Bronchial epithelial cell (primary cell): Measurements from ENCODE around the gene ZNF586. TPM values are rescaled to one million over a fixed set of nuclear protein-coding genes. Genes with fewer than 3 reads are reported as not detected.
"Not testable (repeated sequence)": the region's sequence is repeated elsewhere in the genome, so short reads cannot be mapped to it uniquely, and the experiment has no call there.

Experiments
- DNase-seq: peaks from one replicate; pipeline ENCODE4 v3.0.0-alpha.2; 2010; ENCODE audit warnings: low read depth
- FAIRE-seq: peaks from 2 replicates; lab custom pipeline; 2011; peaks lifted over from hg19 to GRCh38; lab: Jason Lieb, UNC
- H3K27me3 ChIP-seq: 2 replicates; pipeline ENCODE4 v1.5.1; 2011; ENCODE audit warnings: low read length; ENCODE audit not compliant: control insufficient read depth, insufficient read depth
- H3K36me3 ChIP-seq: 2 replicates; pipeline ENCODE4 v1.5.1; 2011; ENCODE audit warnings: low read length; ENCODE audit not compliant: control insufficient read depth, insufficient read depth
- H3K4me3 ChIP-seq: 2 replicates; pipeline ENCODE4 v1.5.1; 2011; ENCODE audit warnings: mild to moderate bottlenecking, low read depth, low read length, control low read depth
- total RNA-seq: library from RNA; depleted of rRNA; stranded (reverse); fragments of >200 nt; gene quantifications from 2 replicates; pipeline ENCODE4 v1.2.1, GENCODE V29; 2014
- TF ChIP-seq, protein P1 (sequence below): IDR thresholded peaks from 2 replicates; pipeline ENCODE4 v1.5.1; 2011; ENCODE audit warnings: mild to moderate bottlenecking, moderate library complexity, low read length, control low read depth, inconsistent platforms; ENCODE audit not compliant: insufficient read depth, severe bottlenecking

Gene ZNF586
- total RNA-seq: 11.6 and 16.1 TPM in 2 replicates

GRCh38 chr19:57769345-57770131 is at the start of gene ZNF586:
Gene ZNF586 (plus strand): TSS chr19:57769676. CDS start chr19:57769843, 167 bp downstream.
- Histone ChIP-seq H3K27me3 (no peaks in the 10 kb centered on the region), H3K4me3 (peak within 1 kb of the TSS; percentile 83), H3K36me3 (peaks cover 2% of the 10 kb centered on the region)
- FAIRE-seq (no peak), DNase-seq (peak; percentile 88)
- TF ChIP-seq, protein P1, sequence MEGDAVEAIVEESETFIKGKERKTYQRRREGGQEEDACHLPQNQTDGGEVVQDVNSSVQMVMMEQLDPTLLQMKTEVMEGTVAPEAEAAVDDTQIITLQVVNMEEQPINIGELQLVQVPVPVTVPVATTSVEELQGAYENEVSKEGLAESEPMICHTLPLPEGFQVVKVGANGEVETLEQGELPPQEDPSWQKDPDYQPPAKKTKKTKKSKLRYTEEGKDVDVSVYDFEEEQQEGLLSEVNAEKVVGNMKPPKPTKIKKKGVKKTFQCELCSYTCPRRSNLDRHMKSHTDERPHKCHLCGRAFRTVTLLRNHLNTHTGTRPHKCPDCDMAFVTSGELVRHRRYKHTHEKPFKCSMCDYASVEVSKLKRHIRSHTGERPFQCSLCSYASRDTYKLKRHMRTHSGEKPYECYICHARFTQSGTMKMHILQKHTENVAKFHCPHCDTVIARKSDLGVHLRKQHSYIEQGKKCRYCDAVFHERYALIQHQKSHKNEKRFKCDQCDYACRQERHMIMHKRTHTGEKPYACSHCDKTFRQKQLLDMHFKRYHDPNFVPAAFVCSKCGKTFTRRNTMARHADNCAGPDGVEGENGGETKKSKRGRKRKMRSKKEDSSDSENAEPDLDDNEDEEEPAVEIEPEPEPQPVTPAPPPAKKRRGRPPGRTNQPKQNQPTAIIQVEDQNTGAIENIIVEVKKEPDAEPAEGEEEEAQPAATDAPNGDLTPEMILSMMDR: no peak

DNA sequence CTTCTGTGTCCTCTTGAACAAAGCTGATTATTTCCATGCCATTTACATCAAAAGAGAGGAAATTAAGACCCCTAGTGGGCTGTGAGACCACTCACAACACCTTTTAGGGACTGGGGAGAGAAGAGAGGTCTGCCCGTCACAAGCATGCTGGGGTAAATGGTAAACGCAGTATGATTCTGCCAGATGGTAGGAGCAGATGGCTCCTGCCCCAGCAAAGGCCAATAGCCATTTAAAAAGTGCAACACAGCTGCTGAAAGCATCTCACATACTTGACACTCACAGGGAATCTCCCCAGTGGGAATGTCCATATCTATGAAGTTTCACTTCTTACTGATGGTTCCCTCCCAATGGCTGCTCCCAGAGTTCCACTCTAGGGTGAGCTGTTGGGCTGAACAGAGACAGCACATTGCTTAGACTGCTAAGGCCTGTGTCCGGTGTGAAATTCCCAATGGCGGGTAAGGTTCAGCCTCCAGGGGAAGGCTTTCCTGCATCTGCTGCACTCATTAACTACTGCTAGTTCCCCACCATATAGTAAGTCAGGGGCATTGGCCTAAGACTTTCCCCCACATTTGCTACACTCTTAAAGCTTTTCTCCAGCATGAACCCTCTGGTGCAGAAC is 49.5 kb upstream of the ZNF586 start:
- Histone ChIP-seq H3K36me3 (peaks cover 14% of the 10 kb centered on the region), H3K4me3 (no peak overlapping the region), H3K27me3 (no peaks in the 10 kb centered on the region)
- TF ChIP-seq, protein P1: no peak
- DNase-seq: no peak
- FAIRE-seq: no peak

DNA sequence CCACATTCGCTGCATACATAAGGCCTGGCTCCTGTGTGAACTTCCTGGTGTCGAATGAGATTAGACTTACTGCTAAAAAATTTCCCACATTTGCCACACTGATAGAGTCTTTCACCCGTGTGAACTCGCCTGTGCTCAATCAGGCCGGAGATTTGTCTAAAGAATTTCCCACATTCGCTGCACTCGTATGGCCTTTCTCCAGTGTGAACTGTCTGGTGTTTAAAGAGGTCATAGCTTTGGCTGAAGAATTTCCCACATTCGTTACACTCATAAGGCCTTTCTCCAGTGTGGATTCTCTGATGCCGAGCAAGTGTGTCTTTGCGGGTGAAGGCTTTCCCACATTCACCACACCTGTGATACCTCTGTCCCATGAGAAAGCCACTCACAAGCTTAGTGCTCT is 48.6 kb upstream of the ZNF586 start:
- Histone ChIP-seq H3K4me3 (no peak overlapping the region), H3K36me3 (peaks cover 14% of the 10 kb centered on the region), H3K27me3 (no peaks in the 10 kb centered on the region)
- DNase-seq (no peak), FAIRE-seq (no peak)
- TF ChIP-seq, protein P1: no peak

GRCh38 chr19:57738320-57738719 is 31.2 kb upstream of the ZNF586 start:
- not testable (repeated sequence) for FAIRE-seq, H3K36me3 ChIP-seq
- TF ChIP-seq, protein P1: peak; percentile 36

GRCh38 chr19:57738770-57739169 is 30.7 kb upstream of the ZNF586 start:
- not testable (repeated sequence) for H3K36me3 ChIP-seq, DNase-seq, H3K4me3 ChIP-seq, FAIRE-seq, H3K27me3 ChIP-seq

More at GRCh38 chr19:57738320-57738719, 31.2 kb upstream of the ZNF586 start:
- DNase-seq: peak; percentile 23
- not testable (repeated sequence) for H3K4me3 ChIP-seq, H3K27me3 ChIP-seq

- FAIRE-seq: peak; percentile 97
- DNase-seq: peak; percentile 89
- TF ChIP-seq, protein P1: no peak
- Histone ChIP-seq H3K36me3 (peaks cover 9% of the 10 kb centered on the region), H3K4me3 (peak within 1 kb of the TSS; percentile 71), H3K27me3 (no peaks in the 10 kb centered on the region)
Measured at GRCh38 chr19:57746580-57747471, 22.6 kb upstream of the ZNF586 start, which contains the start of gene ZNF776. Gene ZNF776 (plus strand): TSS chr19:57746815. CDS start chr19:57747059, 244 bp downstream.
